OCI-LY7 (cell line): ENCODE data around the gene CEACAM1. TPM values are rescaled to one million over a fixed set of nuclear protein-coding genes. Genes with fewer than 3 reads are reported as not detected.
"Not testable (repeated sequence)": the region's sequence is repeated elsewhere in the genome, so short reads cannot be mapped to it uniquely, and the experiment has no call there.

Source experiments
- BruUV-seq: library from RNA; stranded (reverse); fragments of 400-500 nt; replicated peaks from 2 replicates; lab custom pipeline; 2021; lab: Mats Ljungman, UMichigan
- CTCF ChIA-PET: fragments of 300-600 bp; sonication (Branson Sonifier 250); formaldehyde crosslinking; loops from one replicate; lab custom pipeline; 2022; ENCODE audit warnings: antibody characterized with exemption; ENCODE audit not compliant: unreplicated experiment; lab: Charles Lee
- POLR2A ChIA-PET: fragments of 300-600 bp; sonication (Branson Sonifier 250); formaldehyde crosslinking; loops from one replicate; lab custom pipeline; 2022; ENCODE audit warnings: antibody characterized with exemption; lab: Charles Lee
- DNase-seq: peaks from one replicate; pipeline ENCODE4 v3.0.0-alpha.2; 2015; ENCODE audit warnings: low spot score
- H2AFZ ChIP-seq: fragments of 200-600 bp; sonication (generic), shearing (Covaris generic); 2 replicates; pipeline ENCODE4 v1.6.1; 2014; ENCODE audit warnings: mild to moderate bottlenecking, antibody characterized with exemption, low read length, moderate library complexity
- H3K27ac ChIP-seq: fragments of 200-600 bp; sonication (generic); 2 replicates; pipeline ENCODE4 v1.5.1; 2014; ENCODE audit warnings: mixed run types, low read depth, mild to moderate bottlenecking, moderate library complexity, low read length, inconsistent platforms; ENCODE audit not compliant: poor library complexity, severe bottlenecking
- H3K36me3 ChIP-seq: fragments of 200-600 bp; sonication (generic); 2 replicates; pipeline ENCODE4 v1.6.1; 2014; ENCODE audit warnings: mild to moderate bottlenecking, antibody characterized with exemption, low read length, moderate library complexity, mixed read lengths; ENCODE audit not compliant: insufficient read depth
- H3K4me1 ChIP-seq: fragments of 200-600 bp; sonication (generic); 2 replicates; pipeline ENCODE4 v1.5.1; 2014; ENCODE audit warnings: mild to moderate bottlenecking, low read length; ENCODE audit not compliant: insufficient read depth, poor library complexity, severe bottlenecking
- H3K4me2 ChIP-seq: fragments of 200-600 bp; sonication (generic); 2 replicates; pipeline ENCODE4 v1.6.1; 2014; ENCODE audit warnings: mild to moderate bottlenecking, low read length
- H3K4me3 ChIP-seq: fragments of 200-600 bp; sonication (generic); 2 replicates; pipeline ENCODE4 v1.5.1; 2014; ENCODE audit warnings: mild to moderate bottlenecking, low read depth, low read length; ENCODE audit not compliant: poor library complexity, severe bottlenecking
- H3K79me2 ChIP-seq: fragments of 200-600 bp; sonication (generic); 2 replicates; pipeline ENCODE4 v1.6.1; 2016; ENCODE audit warnings: low read depth, mild to moderate bottlenecking, low read length, moderate library complexity, mixed read lengths; ENCODE audit not compliant: insufficient read depth
- H3K9me2 ChIP-seq: fragments of 200-600 bp; sonication (generic); 2 replicates; pipeline ENCODE4 v1.6.1; 2016; ENCODE audit warnings: mild to moderate bottlenecking, low read length, mixed read lengths; ENCODE audit not compliant: insufficient read depth
- H3K9me3 ChIP-seq: fragments of 200-600 bp; sonication (generic); 2 replicates; pipeline ENCODE4 v1.6.1; 2014; ENCODE audit warnings: mild to moderate bottlenecking, mixed run types, low read length, mixed read lengths
- H4K20me1 ChIP-seq: fragments of 200-600 bp; sonication (generic); 2 replicates; pipeline ENCODE4 v1.6.1; 2014; ENCODE audit warnings: mild to moderate bottlenecking, antibody characterized with exemption, low read length, moderate library complexity, mixed read lengths; ENCODE audit not compliant: insufficient read depth
- CTCF ChIP-seq: fragments of 200-600 bp; sonication (generic); conservative IDR thresholded peaks from 2 replicates; pipeline ENCODE4 v1.5.1; 2014; ENCODE audit warnings: mild to moderate bottlenecking, antibody characterized with exemption, low read length, moderate library complexity, mixed read lengths
- EZH2phosphoT487 ChIP-seq: fragments of 200-600 bp; sonication (generic); IDR thresholded peaks from 2 replicates; pipeline ENCODE4 v1.6.1; 2018; ENCODE audit warnings: low read depth, borderline replicate concordance, mild to moderate bottlenecking, mixed run types, antibody characterized with exemption, low read length, moderate library complexity, mixed read lengths
- intact Hi-C: fragments of 100-400 bp; cut with micrococcal nuclease; formaldehyde crosslinking; loops from one replicate; pipeline ENCODE4 v1.10.0; 2022; ENCODE audit not compliant: unreplicated experiment
- total RNA-seq, 2 experiments: library from RNA; depleted of rRNA in 1 of 2; stranded (reverse); fragments of >200 nt in 1 of 2; shearing (Covaris generic) in 1 of 2; gene quantifications; 2 replicates each; pipeline ENCODE4 v1.2.3, GENCODE V29; 2014 to 2022

CEACAM1 gene
- total RNA-seq, 2 experiments from 2014 or later, result 0.50 to 1.5 TPM

GRCh38 chr19:42538841-42539709 lies 10.8 kb upstream of the CEACAM1 start:
- ChIA-PET POLR2A (no interaction called here), CTCF (no interaction called here)
- DNase-seq, result no peak
- Histone ChIP-seq H3K4me1 (no peaks in the 10 kb centered on the region), H3K36me3 (no peaks in the 10 kb centered on the region), H4K20me1 (no peaks in the 10 kb centered on the region), H3K79me2 (no peaks in the 10 kb centered on the region), H3K4me2 (no peak overlapping the region), H3K9me2 (no peaks in the 10 kb centered on the region), H3K4me3 (no peak overlapping the region), H3K9me3 (no peaks in the 10 kb centered on the region), H3K27ac (no peak overlapping the region), H2AFZ (no peak overlapping the region)
- intact Hi-C loops, result no loop called here
- TF ChIP-seq CTCF, result no peak
- no peak for TF ChIP-seq EZH2phosphoT487
- BruUV-seq, result no TSS peak

DNA sequence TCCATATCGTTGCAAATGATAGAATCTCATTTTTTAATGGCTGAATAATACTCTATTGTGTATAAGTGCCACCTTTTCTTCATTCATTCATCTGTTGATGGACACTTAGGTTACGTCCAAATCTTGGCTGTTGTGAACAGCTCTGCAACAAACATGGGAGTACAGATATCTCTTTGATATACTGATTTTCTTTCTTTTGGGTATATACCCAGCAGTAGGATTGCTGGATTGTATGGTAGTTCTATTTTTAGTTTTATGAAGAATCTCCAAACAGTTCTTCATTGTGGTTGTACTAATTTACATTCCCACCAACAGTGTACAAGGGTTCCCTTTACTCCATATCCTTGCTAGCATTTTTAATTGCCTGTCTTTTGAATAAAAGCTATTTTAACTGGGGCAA lies 7.0 kb upstream of the CEACAM1 start:
- H3K4me3 ChIP-seq, H3K4me2 ChIP-seq, BruUV-seq, H3K27ac ChIP-seq, H3K9me3 ChIP-seq, DNase-seq, H4K20me1 ChIP-seq, intact Hi-C loops, H3K79me2 ChIP-seq, H3K9me2 ChIP-seq, H2AFZ ChIP-seq, H3K4me1 ChIP-seq, H3K36me3 ChIP-seq, POLR2A ChIA-PET: not testable (repeated sequence)
- CTCF ChIA-PET, result interaction anchor here (0.9 kb wide), 1 partner anchor 85 kb away, joined by 3 read pairs; no protein-coding TSS in a partner anchor

GRCh38 chr19:42534391-42534790 lies 6.1 kb upstream of the CEACAM1 start:
- Histone ChIP-seq H3K27ac (no peak overlapping the region), H3K36me3 (no peaks in the 10 kb centered on the region), H3K4me3 (no peak overlapping the region), H3K79me2 (no peaks in the 10 kb centered on the region), H3K9me2 (no peaks in the 10 kb centered on the region), H3K9me3 (no peaks in the 10 kb centered on the region), H4K20me1 (no peaks in the 10 kb centered on the region), H3K4me2 (no peak overlapping the region), H2AFZ (no peak overlapping the region), H3K4me1 (no peaks in the 10 kb centered on the region)
- ChIA-PET CTCF (no interaction called here), POLR2A (no interaction called here)
- BruUV-seq, result no TSS peak
- TF ChIP-seq EZH2phosphoT487, result no peak
- no peak for DNase-seq
- intact Hi-C loops, result no loop called here
